GM12878 (cell line): ENCODE data around the gene FGGY. TPM values are rescaled to one million over a fixed set of nuclear protein-coding genes. Genes with fewer than 3 reads are reported as not detected.

ENCODE experiments used
- ATAC-seq: fragments of 200-7000 bp; cut with Tn5 transposase; 3 replicates; pipeline ENCODE4 v1.9.1; 2020; ENCODE audit warnings: mild to moderate bottlenecking, moderate library complexity
- BruUV-seq: library from RNA; stranded (reverse); fragments of 400-500 nt; replicated peaks from 2 replicates; lab custom pipeline; 2021; lab: Mats Ljungman, UMichigan
- CTCF ChIA-PET: fragments of 300-600 bp; sonication (Branson Sonifier 250); formaldehyde crosslinking; extraction: SDS; loops from one replicate; lab custom pipeline; 2021; ENCODE audit warnings: inconsistent platforms; lab: Yijun Ruan, JAX
- POLR2A ChIA-PET: fragments of 350-600 bp; formaldehyde crosslinking; extraction: SDS; loops from one replicate; lab custom pipeline; 2021; ENCODE audit warnings: inconsistent platforms; lab: Charles Lee
- RAD21 ChIA-PET: fragments of 300-600 bp; sonication (Branson Sonifier 250); formaldehyde crosslinking; loops from one replicate; lab custom pipeline; 2023; ENCODE audit warnings: antibody characterized with exemption; ENCODE audit not compliant: unreplicated experiment; lab: Charles Lee
- SMC1A ChIA-PET: fragments of 300-600 bp; sonication (Branson Sonifier 250); formaldehyde crosslinking; loops from one replicate; lab custom pipeline; 2023; ENCODE audit not compliant: unreplicated experiment, uncharacterized antibody; lab: Charles Lee
- DNase-seq: peaks from one replicate; pipeline ENCODE4 v3.0.0-alpha.2; 2011; ENCODE audit warnings: low read depth, low spot score
- FAIRE-seq: peaks from 3 replicates; lab custom pipeline; 2011; peaks lifted over from hg19 to GRCh38; lab: Jason Lieb, UNC
- H2AFZ ChIP-seq: 2 replicates; pipeline ENCODE4 v1.6.0; 2011; ENCODE audit warnings: low read depth, low read length, control low read depth; ENCODE audit not compliant: control insufficient read depth
- H3K27ac ChIP-seq: 2 replicates; pipeline ENCODE4 v1.5.1; 2011; ENCODE audit warnings: control low read depth; ENCODE audit not compliant: control insufficient read depth, insufficient read depth
- H3K27me3 ChIP-seq, 2 experiments: replicated peaks in 1 of 2; 2 replicates each; pipeline versions ENCODE4 v1.6.0 to v1.6.1; 2011; ENCODE audit warnings: low read length in 1 of 2; ENCODE audit not compliant: control insufficient read depth in 2 of 2, insufficient read depth in 2 of 2
- H3K36me3 ChIP-seq, 2 experiments: 2 replicates each; pipeline ENCODE4 v1.5.1; 2011; ENCODE audit warnings: low read length in 1 of 2; ENCODE audit not compliant: control insufficient read depth in 2 of 2, insufficient read depth in 2 of 2
- H3K4me1 ChIP-seq: 2 replicates; pipeline ENCODE4 v1.6.1; 2011; ENCODE audit warnings: mild to moderate bottlenecking, low read length, moderate library complexity, mixed read lengths; ENCODE audit not compliant: control insufficient read depth, insufficient read depth
- H3K4me2 ChIP-seq: 2 replicates; pipeline ENCODE4 v1.6.0; 2011; ENCODE audit warnings: control low read depth; ENCODE audit not compliant: control insufficient read depth, insufficient read depth
- H3K4me3 ChIP-seq: fragments of 200-600 bp; sonication (generic); 2 replicates; pipeline ENCODE4 v1.5.1; 2016
- H3K79me2 ChIP-seq: 2 replicates; pipeline ENCODE4 v1.6.0; 2011; ENCODE audit warnings: low read length; ENCODE audit not compliant: control insufficient read depth, insufficient read depth
- H3K9ac ChIP-seq: 2 replicates; pipeline ENCODE4 v1.8.0; 2011; ENCODE audit warnings: low read length, control low read depth, mixed read lengths; ENCODE audit not compliant: control insufficient read depth, insufficient read depth
- H3K9me3 ChIP-seq: replicated peaks from 3 replicates; pipeline ENCODE4 v1.5.1; 2011; ENCODE audit warnings: mild to moderate bottlenecking, low read length; ENCODE audit not compliant: control insufficient read depth, insufficient read depth
- H4K20me1 ChIP-seq: 2 replicates; pipeline ENCODE4 v1.6.0; 2011; ENCODE audit not compliant: control insufficient read depth, insufficient read depth
- BCL3 ChIP-seq: IDR thresholded peaks from 2 replicates; pipeline ENCODE4 v1.6.1; 2011; ENCODE audit warnings: borderline replicate concordance, low read depth, mild to moderate bottlenecking, moderate library complexity, low read length; ENCODE audit not compliant: insufficient read depth, poor library complexity, severe bottlenecking
- BHLHE40 ChIP-seq, 2 experiments: fragments of 450-650 bp in 1 of 2; IDR thresholded peaks; 2 replicates each; pipeline ENCODE4 v1.6.1; 2011 to 2017; ENCODE audit warnings: low read depth in 2 of 2, borderline replicate concordance in 1 of 2, improper control_type of control experiment in 1 of 2, low read length in 1 of 2, mild to moderate bottlenecking in 1 of 2
- BMI1 ChIP-seq: fragments of 450-650 bp; IDR thresholded peaks from 2 replicates; pipeline ENCODE4 v1.6.1; 2016; ENCODE audit warnings: mild to moderate bottlenecking, moderate library complexity, borderline replicate concordance
- DPF2 ChIP-seq: fragments of 450-650 bp; IDR thresholded peaks from 2 replicates; pipeline ENCODE4 v1.6.1; 2017; ENCODE audit warnings: mild to moderate bottlenecking
- E2F8 ChIP-seq: fragments of 450-650 bp; IDR thresholded peaks from 2 replicates; pipeline ENCODE4 v1.6.1; 2018; ENCODE audit warnings: mild to moderate bottlenecking, low read depth, moderate library complexity; ENCODE audit not compliant: partially characterized antibody
- IRF3 ChIP-seq: fragments of 450-650 bp; IDR thresholded peaks from 2 replicates; pipeline ENCODE4 v1.6.1; 2014; ENCODE audit warnings: mild to moderate bottlenecking
- JUNB ChIP-seq: IDR thresholded peaks from 2 replicates; pipeline ENCODE4 v1.6.1; 2016; ENCODE audit warnings: antibody characterized with exemption, mild to moderate bottlenecking
- NKRF ChIP-seq: fragments of 450-650 bp; conservative IDR thresholded peaks from 2 replicates; pipeline ENCODE4 v1.6.1; 2017; ENCODE audit warnings: mild to moderate bottlenecking, moderate library complexity
- REST ChIP-seq: IDR thresholded peaks from 2 replicates; pipeline ENCODE4 v1.6.1; 2012; ENCODE audit warnings: mild to moderate bottlenecking, low read depth, low read length
- STAT3 ChIP-seq: IDR thresholded peaks from 2 replicates; pipeline ENCODE4 v1.6.1; 2011; ENCODE audit warnings: low read depth, low read length, improper control_type of control experiment
- WGBS: methylation state at CpG from one replicate; pipeline ENCODE4 v1.1.6; 2016; ENCODE audit warnings: low lambda C conversion rate; ENCODE audit not compliant: insufficient replicate concordance, insufficient coverage; ENCODE audit errors: missing lambda C conversion rate; 5-methylcytosine and 5-hydroxymethylcytosine counted together
- in situ Hi-C: fragments of 300-500 bp; cut with MboI; formaldehyde crosslinking; loops from 9 replicates; pipeline ENCODE4 v1.14.3; 2018; ENCODE audit warnings: mixed read lengths
- intact Hi-C: fragments of 100-400 bp; cut with micrococcal nuclease; formaldehyde crosslinking; loops from one replicate; pipeline ENCODE4 v1.14.2; 2022; ENCODE audit not compliant: unreplicated experiment
- polyA plus RNA-seq, 11 experiments: library from polyadenylated mRNA; depleted of rRNA in 4 of 11; unstranded in 6 of 11; stranded (reverse) in 5 of 11; fragments of >200 nt; fragmentation: Nextera tagmentation in 4 of 11; fragmentation: Illumina TruSeq in 1 of 11; extraction: Ambion mirVana in 4 of 11; extraction: Trizol in 1 of 11; gene quantifications; 1 replicate in 1 of 11; 2 replicates in 10 of 11; pipeline versions ENCODE4 v1.2.1 to v1.2.3, GENCODE V29; 2011 to 2016; ENCODE audit warnings: inconsistent platforms in 2 of 11, missing spikeins in 2 of 11, low read depth in 1 of 11
- total RNA-seq, 4 experiments: library from RNA; depleted of rRNA in 3 of 4; stranded (reverse); fragments of >200 nt in 3 of 4; fragmentation: Illumina TruSeq in 1 of 4; extraction: Trizol in 1 of 4; gene quantifications; 2 replicates each; pipeline versions ENCODE4 v1.2.1 to v1.2.3, GENCODE V29; 2013 to 2021

Gene FGGY
- total and polyA plus RNA-seq, 10 of the 15 experiments (the other 5 are each of a cell fraction or from before 2014, with no cell fraction given) = 6.2 to 11.9 (median 7.5) TPM

GRCh38 chr1:59549903-59550302 is 253.0 kb downstream of the FGGY start:
- no peak overlapping the region for H2AFZ ChIP-seq
- no peak overlapping the region for H3K4me2 ChIP-seq
- intact Hi-C loops = no loop called here
- H3K9me3 ChIP-seq = no peaks in the 10 kb centered on the region
- H3K27ac ChIP-seq = no peak overlapping the region
- H3K4me1 ChIP-seq = no peaks in the 10 kb centered on the region
- no peak for ATAC-seq
- H3K79me2 ChIP-seq = no peaks in the 10 kb centered on the region
- no TSS peak for BruUV-seq
- CTCF ChIA-PET = interaction anchor here (0.6 to 1.1 kb wide), 2 partner anchors 11 to 791 kb away, joined by 3 read pairs; no protein-coding TSS in a partner anchor
- SMC1A ChIA-PET = interaction anchor here (0.7 to 1.1 kb wide), 2 partner anchors 12 to 486 kb away, joined by 3 to 4 read pairs; no protein-coding TSS in a partner anchor
- RAD21 ChIA-PET = no interaction called here
- H4K20me1 ChIP-seq = no peaks in the 10 kb centered on the region
- POLR2A ChIA-PET = no interaction called here
- H3K36me3 ChIP-seq = no peaks in the 10 kb centered on the region
- in situ Hi-C loops = no loop called here
- no peak overlapping the region for H3K9ac ChIP-seq
- no peaks in the 10 kb centered on the region for H3K27me3 ChIP-seq
- FAIRE-seq = no peak
- H3K4me3 ChIP-seq = no peak overlapping the region
- no peak for DNase-seq
- 77% methylated on average over 3 of the region's 3 CpGs for WGBS
- TF ChIP-seq REST (no peak), DPF2 (no peak), E2F8 (no peak), BCL3 (no peak), JUNB (no peak), STAT3 (no peak), IRF3 (no peak), BHLHE40 (IDR thresholded peaks at IDR 0.05; ENCODE audit: borderline replicate concordance in 1 of 2, low read depth in 2 of 2, low read length in 1 of 2) (no peak), NKRF (no peak), BMI1 (no peak)
